GM19463 (cell line): ENCODE data around the gene INPP5A.
"Not testable (repeated sequence)": the region's sequence is repeated elsewhere in the genome, so short reads cannot be mapped to it uniquely, and the experiment has no call there.

Experiments
- ATAC-seq: cut with Tn5 transposase; IDR thresholded peaks from one replicate; pipeline ENCODE4 v1.9.1; 2021; ENCODE audit warnings: mild to moderate bottlenecking, moderate library complexity; ENCODE audit not compliant: unreplicated experiment

The INPP5A gene

GRCh38 chr10:132788180-132788830, 250.7 kb downstream of the INPP5A start:
- ATAC-seq: no peak

DNA sequence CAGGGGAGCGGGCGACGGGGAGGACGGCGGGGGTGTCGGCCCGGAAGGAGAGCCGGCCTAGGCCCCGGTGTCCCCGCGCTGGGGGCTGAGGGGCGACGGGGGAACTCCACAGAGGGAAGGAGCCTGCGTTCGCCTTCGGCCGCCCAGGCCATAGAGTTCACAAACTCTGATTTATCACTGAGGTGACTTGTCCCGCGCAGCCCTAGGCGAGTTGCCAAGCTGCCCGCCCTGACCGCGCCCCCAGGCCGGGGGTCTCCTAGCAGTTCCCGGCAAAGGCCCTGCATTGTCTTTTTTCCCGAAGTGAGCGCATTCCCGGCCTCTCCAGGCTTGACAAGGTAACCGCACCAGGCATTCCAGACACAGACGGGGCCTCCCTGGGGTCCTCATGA, 251.2 kb downstream of the INPP5A start:
- no peak for ATAC-seq

GRCh38 chr10:132789659-132790148, 252.1 kb downstream of the INPP5A start:
- ATAC-seq: no peak

DNA sequence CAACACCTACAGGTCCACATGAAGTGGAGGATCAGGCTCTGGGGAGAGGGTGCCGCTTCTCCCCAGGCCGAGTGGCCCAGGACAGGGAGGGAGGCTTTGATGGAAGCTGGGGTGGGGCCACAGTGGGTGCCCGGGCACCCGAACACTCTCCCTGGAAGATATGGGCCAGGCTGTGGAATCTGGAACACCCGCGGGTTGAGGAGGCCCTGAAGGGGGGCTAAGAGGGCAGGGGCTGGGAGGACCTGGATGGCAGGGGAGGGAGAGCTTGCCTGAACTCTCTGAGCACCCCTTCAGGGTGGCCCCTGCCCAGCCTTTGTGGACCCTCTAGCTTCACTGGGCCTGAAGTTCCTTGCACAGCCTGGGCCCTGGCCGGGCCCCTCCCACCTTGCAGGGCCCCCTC, 252.9 kb downstream of the INPP5A start:
- no peak for ATAC-seq

GRCh38 chr10:132790934-132791829, 253.6 kb downstream of the INPP5A start:
- ATAC-seq: no peak

DNA sequence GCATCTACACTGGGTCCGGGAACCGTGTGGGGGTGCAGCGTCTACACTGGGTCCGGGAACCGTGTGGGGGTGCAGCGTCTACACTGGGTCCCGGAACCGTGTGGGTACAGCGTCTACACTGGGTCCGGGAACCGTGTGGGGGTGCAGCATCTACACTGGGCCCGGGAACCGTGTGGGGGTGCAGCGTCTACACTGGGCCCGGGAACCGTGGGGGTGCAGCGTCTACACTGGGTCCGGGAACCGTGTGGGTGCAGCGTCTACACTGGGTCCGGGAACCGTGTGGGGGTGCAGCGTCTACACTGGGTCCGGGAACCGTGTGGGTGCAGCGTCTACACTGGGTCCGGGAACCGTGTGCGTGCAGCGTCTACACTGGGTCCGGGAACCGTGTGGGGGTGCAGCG, 254.5 kb downstream of the INPP5A start:
- not testable (repeated sequence) for ATAC-seq

DNA sequence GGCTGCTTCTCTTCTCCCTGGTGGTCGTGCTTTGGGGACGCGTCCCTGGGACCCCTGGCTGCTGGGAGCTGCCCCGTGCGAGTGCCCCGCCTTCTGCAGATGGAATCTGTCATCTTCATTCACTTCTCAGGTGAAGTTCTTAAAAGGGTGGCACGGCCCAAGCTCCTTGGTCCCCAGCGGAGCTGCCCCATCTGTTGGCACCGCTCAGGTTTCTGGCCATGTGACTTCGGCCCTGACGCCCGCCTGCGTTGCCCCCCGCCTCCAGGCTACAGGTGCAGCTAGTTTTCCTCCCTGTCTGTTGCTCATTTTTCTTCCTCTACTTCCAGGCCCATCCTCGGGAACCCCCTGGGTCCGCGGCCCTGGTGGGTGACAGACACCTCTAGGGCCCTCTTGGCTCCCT, 255.2 kb downstream of the INPP5A start:
- no peak for ATAC-seq

DNA sequence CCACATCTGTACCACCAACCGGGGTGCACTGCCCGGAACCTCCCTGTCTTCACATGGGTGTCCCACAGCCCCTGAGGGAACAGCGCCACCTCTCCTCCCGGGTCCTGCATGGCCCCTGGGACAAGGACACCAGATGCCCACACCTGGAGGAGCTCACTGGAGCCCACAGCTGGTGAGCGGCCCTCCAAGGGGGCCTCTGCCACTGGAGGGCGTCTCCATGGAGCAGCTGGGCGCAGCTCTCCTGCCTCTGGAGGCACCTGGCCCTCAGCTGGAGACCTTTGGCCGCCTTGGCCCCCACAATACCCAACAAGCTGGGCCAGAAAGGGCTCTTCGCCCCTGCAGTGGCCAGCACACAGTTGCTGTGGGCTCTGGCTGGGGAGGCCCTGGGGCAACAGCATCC, 255.6 kb downstream of the INPP5A start:
- ATAC-seq: no peak

DNA sequence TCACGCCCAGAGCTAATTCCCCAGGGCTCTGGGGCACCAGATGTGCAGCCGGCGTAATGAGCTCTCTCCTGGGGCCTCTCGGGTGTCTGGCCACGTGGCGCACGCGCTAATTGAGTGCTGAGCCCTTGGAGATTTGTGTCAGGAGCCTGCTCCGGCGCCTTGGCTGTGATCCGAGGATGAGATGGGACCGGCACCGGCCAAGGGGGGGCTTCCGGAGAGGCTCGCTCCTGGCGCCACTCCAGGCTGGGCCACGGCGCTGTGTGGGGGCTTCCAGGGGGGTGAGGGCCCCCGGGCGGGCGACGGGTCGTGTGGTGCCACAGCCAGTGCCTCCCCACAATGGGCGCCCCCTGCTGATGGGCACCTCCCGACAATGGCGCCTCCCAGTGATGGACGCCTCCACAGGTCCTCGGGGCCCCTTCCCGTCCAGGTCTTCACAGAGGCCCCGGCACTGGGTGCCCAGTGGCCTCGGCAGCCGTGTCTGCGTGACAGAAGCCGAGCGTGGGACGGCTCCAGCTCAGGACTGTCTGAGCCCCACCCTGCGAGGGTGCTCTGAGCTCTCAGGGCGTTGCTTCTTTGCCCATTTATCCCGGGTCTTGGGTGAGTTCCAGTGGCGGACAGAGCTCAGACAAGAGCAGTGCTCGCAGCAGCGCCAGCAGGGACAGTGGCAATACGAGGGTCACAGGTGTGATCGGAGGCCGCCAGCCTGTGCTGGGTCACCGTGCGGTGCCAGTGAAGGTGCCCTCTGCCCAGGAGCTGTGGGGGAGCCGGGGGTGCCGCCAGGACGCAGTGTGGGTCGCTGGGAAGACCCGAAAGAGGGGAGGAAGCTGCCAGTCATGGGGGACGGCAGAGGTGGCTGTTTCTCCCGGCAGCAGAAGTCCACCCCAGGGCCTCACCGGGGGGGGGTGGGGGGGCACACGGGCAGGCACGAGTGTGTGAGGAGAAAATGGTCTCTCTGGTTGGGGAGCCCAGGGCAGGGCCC, 256.6 kb downstream of the INPP5A start:
- no peak for ATAC-seq

GRCh38 chr10:132796846-132797245, 259.3 kb downstream of the INPP5A start:
- no peak for ATAC-seq

DNA sequence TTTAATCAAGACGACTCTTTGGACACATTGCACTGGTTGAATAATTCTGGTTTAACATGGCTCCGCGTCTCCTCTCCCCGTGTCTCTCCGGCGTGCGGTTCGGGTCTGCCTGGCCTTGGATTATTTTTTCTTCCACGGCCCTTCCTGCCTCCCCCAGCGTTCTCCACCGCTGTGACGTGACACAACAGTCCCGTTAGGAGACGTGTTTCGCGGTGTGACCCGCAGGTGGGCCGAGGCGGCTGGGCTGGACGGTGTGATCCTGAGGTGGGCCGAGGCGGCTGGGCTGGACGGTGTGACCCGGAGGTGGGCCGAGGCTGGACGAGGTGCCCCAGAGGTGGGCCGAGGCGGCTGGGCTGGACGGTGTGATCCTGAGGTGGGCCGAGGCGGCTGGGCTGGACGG, 260.4 kb downstream of the INPP5A start:
- ATAC-seq: not testable (repeated sequence)

DNA sequence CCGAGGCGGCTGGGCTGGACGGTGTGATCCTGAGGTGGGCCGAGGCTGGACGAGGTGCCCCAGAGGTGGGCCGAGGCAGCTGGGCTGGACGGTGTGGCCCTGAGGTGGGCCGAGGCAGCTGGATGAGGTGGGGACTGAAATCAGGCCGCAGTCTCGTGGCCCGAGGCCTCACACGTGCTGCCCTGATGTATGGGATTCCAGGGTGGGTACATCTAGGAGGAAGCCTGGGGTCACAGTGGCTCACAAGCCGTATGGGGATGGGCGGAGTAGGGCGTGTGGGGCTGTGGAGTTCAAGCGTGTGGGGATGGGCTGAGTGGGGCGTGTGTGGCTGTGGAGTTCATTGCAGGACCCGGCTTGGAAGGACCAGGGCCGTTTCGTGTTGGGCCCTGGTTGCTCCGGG, 260.8 kb downstream of the INPP5A start:
- ATAC-seq: no peak

GRCh38 chr10:132798876-132799275, 261.3 kb downstream of the INPP5A start:
- no peak for ATAC-seq

DNA sequence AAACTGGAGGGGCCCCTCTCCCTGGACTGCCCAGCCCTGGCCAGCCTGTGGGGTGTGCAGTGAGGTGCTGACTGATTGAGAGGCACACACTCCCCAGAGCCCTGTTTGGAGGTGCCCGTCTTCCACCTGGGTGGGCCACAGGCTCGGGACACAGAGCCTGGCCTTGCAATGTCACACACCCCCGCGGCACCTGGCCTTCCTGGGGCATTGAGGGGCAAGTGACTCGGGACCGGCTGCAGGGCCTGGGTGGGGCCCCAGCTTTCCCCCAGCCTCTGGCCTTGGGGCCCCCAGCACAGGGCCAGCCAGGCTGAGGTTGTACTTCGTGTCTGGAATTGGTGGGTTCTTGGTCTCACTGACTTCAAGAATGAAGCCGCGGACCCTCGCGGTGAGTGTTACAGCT, 262.3 kb downstream of the INPP5A start:
- ATAC-seq: no peak

DNA sequence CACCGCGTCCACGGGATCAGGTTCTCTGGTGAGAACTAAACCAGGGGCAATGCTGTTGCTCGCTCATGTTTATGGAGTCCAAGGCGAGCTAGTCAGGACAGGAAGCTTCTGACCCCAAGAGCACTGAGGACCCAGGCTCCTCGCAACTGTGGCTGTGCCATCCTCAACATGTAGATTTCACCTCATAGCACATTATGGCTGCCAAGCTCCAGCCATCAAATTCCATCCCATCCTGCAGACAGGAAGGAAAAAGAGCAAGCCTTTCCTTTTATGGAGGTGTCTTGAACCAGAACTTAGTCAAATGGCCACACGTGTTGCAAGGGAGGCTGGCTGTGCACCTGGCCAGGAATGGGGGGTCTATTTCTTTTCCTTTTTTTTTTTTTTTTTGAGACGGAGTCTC, 264.5 kb downstream of the INPP5A start:
- ATAC-seq: no peak

DNA sequence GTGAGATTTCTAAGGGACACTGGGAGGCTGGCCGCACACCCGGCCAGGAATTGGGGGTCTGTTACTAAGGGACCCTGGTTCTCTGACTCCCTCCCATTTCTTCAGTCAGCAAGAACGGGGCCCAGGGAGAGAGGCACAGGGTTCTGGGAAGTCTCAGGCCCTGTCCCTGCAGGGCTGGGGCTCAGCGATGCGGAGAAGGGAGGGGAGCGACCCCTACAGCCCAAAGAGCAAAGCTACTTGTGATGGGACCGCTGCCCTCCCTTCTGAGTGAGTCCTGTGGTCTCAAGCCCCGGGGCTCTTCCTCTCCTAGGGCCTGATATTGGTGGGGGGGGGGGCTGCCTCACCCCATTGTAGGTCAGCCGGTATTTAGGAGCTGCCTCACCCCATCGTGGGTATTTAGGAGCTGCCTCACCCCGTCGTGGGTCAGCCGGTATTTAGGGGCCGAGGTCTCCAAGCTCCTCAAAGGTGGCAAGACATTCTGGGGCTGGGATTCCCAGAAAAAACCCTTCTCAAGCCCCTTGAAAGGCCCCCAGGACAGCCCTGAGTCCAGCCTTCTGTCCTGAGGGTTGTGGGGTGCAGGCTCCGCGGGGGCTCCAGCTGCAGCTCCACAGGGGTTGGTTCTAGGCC, 265.2 kb downstream of the INPP5A start:
- no peak for ATAC-seq

DNA sequence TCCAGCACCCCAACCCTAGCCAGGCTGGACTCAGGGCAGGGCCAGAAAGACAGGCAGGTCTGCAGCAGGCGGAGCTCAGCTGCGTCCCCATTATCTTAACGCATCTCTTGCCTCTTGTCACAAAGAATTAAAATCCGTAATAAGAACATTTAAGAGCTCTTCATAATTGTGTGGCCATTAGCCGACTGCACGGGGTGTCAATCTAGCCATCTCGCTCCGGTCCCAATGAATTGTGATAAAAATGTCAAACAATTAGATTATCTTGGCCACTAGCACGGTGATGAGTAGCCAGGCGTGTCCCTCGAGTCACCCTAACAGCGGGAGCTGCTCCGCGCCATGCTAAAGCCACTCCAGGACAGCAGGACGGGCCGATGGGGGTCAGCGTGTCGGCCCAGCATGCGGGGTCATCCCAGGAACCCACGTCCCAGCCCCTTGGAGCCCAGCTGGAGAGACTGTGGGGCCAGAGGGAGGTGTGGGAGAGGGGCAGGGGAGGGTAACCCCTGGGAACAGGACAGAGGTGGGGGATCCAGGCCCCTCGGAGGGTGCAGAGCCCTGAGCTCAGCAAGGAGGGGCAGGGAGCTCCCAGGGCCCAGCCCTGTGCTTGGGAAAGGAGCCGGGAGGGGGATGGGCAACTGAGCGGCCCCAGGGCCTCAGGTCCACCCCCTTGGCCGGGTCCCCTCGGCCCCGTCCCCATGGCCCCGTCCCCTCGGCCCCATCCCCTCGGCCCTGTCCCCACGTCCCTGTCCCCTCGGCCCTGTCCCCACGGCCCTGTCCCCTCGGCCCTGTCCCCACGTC, 266.0 kb downstream of the INPP5A start:
- ATAC-seq: no peak

DNA sequence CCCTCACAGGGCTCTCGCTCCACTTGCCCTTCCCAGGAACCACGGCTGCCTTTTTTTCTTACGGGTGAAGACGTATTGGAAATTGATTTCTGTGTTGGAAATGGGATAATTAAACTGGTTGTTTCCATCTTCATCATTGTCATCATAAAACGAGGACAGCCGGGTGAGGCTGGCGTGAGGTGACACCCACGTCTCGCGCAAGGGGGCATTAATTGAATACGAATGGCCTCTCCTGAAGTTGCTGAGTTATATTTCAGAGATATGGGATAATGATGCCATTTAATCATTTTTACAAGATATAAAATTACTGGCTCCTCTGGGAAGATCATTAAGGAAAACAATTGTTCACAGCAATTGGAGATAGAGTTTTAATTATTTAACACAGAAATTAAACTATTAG, 266.7 kb downstream of the INPP5A start:
- ATAC-seq: no peak

DNA sequence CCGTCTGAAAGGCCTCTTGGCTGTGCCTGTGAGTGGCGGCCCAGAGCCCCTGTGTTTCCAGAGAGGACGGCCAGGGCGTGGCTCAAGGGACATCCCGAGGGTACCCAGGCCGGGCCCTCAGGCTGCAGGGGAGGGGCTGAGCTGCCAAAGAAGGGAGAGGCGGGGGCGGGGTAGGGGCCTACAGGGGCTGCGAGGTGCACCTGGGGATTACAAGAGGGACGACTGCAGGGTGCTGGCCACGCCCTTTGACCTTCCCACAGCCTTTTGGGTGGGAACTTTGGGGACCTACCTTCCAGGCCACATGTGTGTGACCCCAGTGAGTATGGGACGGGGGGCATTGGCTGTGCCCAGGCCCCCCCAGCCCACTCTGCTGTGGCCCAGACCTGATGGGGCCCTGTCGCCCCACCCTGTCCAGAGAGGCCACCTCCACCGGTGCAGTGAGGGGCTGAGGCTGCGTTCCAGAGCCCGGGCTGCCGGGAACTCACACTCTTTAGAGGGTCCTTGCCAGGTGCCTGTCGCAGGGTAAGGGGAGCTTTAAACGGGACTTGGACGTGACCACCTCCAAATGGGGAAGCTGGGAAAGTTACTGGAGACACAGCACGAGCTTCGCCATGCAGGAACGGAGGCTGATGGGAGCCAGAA, 267.3 kb downstream of the INPP5A start:
- no peak for ATAC-seq
